ENCODE results near the gene PRR23C.

Gene PRR23C

DNA sequence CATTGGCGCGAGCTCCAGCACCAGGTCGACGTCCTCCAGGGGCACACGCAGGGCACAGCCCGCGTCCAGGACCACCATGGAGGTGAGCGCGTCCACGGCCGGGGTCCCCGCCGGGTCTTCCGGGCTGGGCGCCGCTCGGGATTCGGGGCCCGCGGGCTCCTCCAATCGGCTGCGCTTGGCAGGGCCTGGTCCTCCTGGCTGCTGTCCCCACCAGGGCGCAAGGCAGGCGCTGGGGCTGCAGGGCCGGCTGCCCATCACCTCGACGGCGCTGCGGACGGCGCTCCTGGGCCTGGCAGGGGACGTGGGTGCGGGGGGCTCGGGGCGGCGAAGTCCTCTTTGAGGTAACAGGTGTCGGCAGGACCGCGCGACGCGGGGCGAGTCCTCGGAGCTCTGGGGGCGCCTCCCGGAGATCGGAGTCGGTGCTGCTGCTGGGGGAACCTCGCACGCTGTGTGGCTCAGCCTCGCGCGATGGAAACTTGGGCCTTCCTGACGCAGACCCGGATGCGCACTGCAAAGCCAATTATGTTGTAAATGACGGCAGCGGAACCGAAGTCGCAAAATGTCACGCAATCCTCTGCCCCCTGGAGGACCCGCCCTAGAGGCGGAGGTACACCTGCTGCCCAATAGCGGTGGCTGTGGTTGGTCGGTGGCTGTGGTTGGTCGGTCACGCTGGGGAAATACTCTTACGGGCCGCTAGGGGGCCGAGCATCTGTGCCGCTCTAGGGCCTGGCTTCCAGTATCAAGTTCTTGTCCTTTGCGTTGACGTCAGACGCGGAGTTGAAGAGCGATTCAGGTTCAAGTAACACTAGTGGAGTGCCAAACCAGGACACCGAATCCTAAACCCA lies at the start of gene PRR23C:
Gene PRR23C, minus strand, starts transcription at position 527 of the 845 bp plus-strand sequence. Its CDS starts 272 bp downstream, at position 255.
- no peak for TF ChIP-seq CTCF (conservative IDR thresholded peaks at IDR 0.05)
- H3K27ac ChIP-seq = no peak within 1 kb of the TSS

DNA sequence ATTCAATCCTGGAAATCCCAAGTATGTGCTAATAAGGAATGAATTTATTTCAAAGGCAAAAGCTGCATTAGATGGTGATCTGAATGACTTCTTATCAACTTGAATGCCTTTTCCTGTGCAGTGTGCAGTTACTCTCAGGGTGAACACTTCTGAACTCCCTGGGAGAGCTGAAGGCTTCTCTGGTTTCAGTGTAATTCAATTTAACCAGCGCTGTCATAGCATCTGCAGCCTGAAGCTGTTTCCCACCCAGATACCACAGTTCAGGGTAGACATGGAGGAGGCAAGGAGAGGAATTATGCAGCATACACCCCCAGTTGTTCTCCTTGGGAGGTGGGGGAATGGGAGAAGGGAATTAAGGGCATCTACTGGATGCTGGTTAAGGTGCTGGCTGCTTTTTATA lies 49.1 kb upstream of the PRR23C start:
- H3K27ac ChIP-seq = no peak overlapping the region
- no peak for TF ChIP-seq CTCF (conservative IDR thresholded peaks at IDR 0.05)

DNA sequence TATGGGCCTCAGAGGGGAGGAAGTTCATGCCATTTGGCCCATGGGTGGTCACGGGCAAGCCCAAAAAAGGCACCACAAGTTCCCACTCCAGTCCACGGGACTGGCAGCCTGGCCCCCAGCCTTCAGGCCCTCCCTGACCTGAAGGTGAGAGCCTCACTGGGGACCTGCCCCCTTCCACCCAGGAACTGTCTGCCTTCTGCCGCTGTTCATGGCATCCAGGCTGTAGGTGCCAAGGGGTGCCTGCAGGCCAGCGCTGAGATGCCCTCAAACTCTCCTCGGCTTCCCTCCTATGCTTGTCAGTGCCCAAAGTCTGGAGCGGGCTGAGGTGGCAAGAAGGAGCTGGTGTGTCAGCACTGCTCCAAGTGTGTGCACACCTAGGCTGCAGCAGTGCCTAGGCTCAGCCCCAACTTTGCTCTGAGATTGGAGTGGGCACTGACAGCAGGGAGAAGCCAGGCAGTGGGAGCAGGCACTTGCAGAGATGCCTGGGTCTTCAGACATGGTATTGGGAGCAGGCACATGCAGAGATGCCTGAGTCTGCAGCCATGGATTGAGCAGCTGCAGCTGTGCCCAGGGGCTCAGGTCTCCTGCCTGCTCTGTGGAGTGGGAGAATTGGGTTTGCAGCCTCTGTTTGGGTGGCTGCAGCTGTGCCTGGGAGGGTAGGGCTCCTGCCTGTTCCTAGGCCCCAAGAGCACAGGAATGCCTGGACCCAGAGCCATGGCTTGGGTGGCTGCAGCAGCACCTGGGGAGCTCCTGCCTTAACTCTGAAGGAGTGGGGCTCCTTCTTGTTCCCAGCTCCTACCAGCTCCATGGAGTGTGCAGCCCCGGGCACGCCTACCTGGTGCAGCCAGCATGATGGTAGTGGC lies 44.0 kb upstream of the PRR23C start:
- H3K27ac ChIP-seq = no peak overlapping the region
- TF ChIP-seq CTCF (conservative IDR thresholded peaks at IDR 0.05) = no peak

- no peak overlapping the region for H3K27ac ChIP-seq
Observed at GRCh38 chr3:139087621-139088020, 42.9 kb upstream of the PRR23C start.

DNA sequence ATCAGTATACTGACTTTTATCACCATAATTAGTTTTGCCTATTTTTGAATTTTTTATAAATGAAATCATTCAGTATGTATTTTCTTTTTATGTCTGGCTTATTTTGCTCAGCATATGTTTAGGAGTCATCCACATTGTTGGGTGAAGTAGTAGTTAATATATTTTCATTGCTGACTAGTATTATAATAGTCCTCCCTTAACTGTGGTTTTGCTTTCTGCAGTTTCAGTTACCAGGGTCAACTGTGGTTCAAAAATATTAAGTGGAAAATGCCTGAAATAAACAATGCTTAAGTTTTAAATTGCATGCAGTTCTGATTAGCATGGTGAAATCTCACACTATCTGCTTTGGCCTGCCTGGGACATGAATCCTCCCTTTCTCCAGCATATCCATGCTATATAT lies 39.5 kb upstream of the PRR23C start:
- no peak for TF ChIP-seq CTCF (conservative IDR thresholded peaks at IDR 0.05)
- H3K27ac ChIP-seq = no peak overlapping the region

More at GRCh38 chr3:139087621-139088020, 42.9 kb upstream of the PRR23C start:
- no peak for TF ChIP-seq CTCF (conservative IDR thresholded peaks at IDR 0.05)

GRCh38 chr3:139074565-139075115 lies 29.9 kb upstream of the PRR23C start:
- H3K27ac ChIP-seq = no peak overlapping the region
- TF ChIP-seq CTCF (conservative IDR thresholded peaks at IDR 0.05) = no peak

DNA sequence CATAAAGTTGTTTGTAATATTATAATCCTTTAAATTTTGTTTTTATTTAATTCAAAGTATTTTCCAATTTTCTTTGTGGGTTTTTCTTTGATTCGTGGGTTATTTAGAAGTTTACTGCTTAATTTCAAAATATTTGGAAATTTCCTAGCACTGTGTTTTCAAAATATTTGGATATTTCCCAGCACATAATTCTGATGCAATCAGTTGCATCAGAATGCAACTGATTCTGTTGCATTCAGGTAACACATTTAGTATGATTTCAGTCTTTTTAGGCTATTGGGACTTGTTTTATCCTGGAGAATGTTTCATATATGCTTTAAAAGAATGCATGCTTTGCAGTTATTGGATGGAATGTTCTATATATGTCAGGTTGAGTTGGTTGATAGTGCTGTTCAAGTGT lies 18.2 kb upstream of the PRR23C start:
- no peak for TF ChIP-seq CTCF (conservative IDR thresholded peaks at IDR 0.05)

More for the DNA sequence above, 18.2 kb upstream of the PRR23C start:
- H3K27ac ChIP-seq = no peak overlapping the region

All from VCaP (cell line).